ENCODE measurements around the gene EIF6.
"Not testable (repeated sequence)": the region's sequence is repeated elsewhere in the genome, so short reads cannot be mapped to it uniquely, and the experiment has no call there.

- TF ChIP-seq CTCF (conservative IDR thresholded peaks at IDR 0.05); EZH2 (IDR thresholded peaks at IDR 0.05; ENCODE audit: low read depth): not testable (repeated sequence)
These were observed 22.3 kb downstream of the EIF6 start for GRCh38 chr20:35262321-35262720.

Data from PC-9 (cell line).